HG03108 (cell line): ENCODE results near the gene ANKRD13A.
"Not testable (repeated sequence)": the region's sequence is repeated elsewhere in the genome, so short reads cannot be mapped to it uniquely, and the experiment has no call there.

Experiments
- ATAC-seq: cut with Tn5 transposase; IDR thresholded peaks from one replicate; pipeline ENCODE4 v1.9.1; 2021; ENCODE audit warnings: moderate library complexity; ENCODE audit not compliant: unreplicated experiment

ANKRD13A gene

GRCh38 chr12:109983432-109984142 is 15.6 kb upstream of the ANKRD13A start:
- no peak for ATAC-seq

- ATAC-seq, result not testable (repeated sequence)
Measured at GRCh38 chr12:109986236-109986635, 13.0 kb upstream of the ANKRD13A start.

- ATAC-seq, result no peak
Measured at GRCh38 chr12:109987615-109988014, 11.6 kb upstream of the ANKRD13A start.

- no peak for ATAC-seq
Measured at GRCh38 chr12:109988274-109988673, 11.0 kb upstream of the ANKRD13A start.

- ATAC-seq, result no peak
Measured at GRCh38 chr12:109988903-109989302, 10.3 kb upstream of the ANKRD13A start.

- no peak for ATAC-seq
Measured at GRCh38 chr12:109989380-109989779, 9.8 kb upstream of the ANKRD13A start.

- ATAC-seq, result no peak
Measured at GRCh38 chr12:109991586-109991985, 7.6 kb upstream of the ANKRD13A start.

GRCh38 chr12:109993091-109993490 is 6.1 kb upstream of the ANKRD13A start:
- no peak for ATAC-seq

- no peak for ATAC-seq
Measured at GRCh38 chr12:109994401-109995175, 4.6 kb upstream of the ANKRD13A start.

- no peak for ATAC-seq
Measured at GRCh38 chr12:109995361-109995685, 3.9 kb upstream of the ANKRD13A start.

- peak; percentile 62 for ATAC-seq
Measured at GRCh38 chr12:109995686-109996482, 3.3 kb upstream of the ANKRD13A start, which contains the start of gene GIT2. Gene GIT2 (minus strand): TSS chr12:109996368. CDS start chr12:109996224, 144 bp downstream.

GRCh38 chr12:109996483-109996853 is 2.8 kb upstream of the ANKRD13A start:
- ATAC-seq, result no peak

- no peak for ATAC-seq
Measured at GRCh38 chr12:109997393-109997792, 1.8 kb upstream of the ANKRD13A start.

- no peak for ATAC-seq
Measured at GRCh38 chr12:109998241-109998903, 858 bp upstream of the ANKRD13A start.

GRCh38 chr12:109999649-109999971 is 380 bp downstream of the ANKRD13A start:
- ATAC-seq, result no peak

- ATAC-seq, result no peak
Measured at GRCh38 chr12:109999983-110000505, 814 bp downstream of the ANKRD13A start.

GRCh38 chr12:110001596-110001995 is 2.4 kb downstream of the ANKRD13A start:
- no peak for ATAC-seq

GRCh38 chr12:110002676-110003515 is 3.7 kb downstream of the ANKRD13A start:
- no peak for ATAC-seq

GRCh38 chr12:110004598-110004997 is 5.4 kb downstream of the ANKRD13A start:
- ATAC-seq, result peak; percentile 54
